ENCODE data around the gene SYNPO. TPM values are rescaled to one million over a fixed set of nuclear protein-coding genes. Genes with fewer than 3 reads are reported as not detected.
A peak's percentile ranks its signal among the peaks of the same experiment; 100 is the strongest.

Gene SYNPO
- total and polyA plus RNA-seq, 8 donors = 23.3 to 68.3 (median 28.8) TPM

DNA sequence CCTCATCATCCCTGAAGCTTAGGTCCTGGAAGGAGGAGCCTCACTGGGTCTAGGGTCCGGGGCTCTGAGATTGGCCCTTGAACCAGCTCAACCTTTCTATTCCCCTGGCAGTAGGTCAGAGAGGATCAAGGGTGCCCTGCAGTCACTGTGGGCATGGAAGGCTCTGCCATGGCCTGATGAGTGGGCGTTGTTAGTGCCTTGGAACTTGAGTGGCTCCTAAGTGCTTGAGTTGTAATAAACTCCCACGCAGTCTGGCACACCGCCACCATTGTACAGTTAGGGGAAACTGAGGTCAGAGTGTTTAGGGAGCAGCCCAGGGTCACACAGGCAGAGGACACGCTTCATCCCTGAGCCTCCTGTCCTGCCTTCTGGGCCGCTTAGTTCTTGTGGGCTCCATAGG lies 10.4 kb upstream of the SYNPO start:
- peaks cover 0 to 16% (median 5%) of the 10 kb centered on the region in 3 donors for H3K4me1 ChIP-seq
- no peaks in the 10 kb centered on the region for H3K36me3 ChIP-seq
- H3K27ac ChIP-seq = no peak overlapping the region
- no peak for TF ChIP-seq CTCF (IDR thresholded peaks at IDR 0.05)
- H3K27me3 ChIP-seq = no peaks in the 10 kb centered on the region
- no peaks in the 10 kb centered on the region for H3K9me3 ChIP-seq
- DNase-seq (peak in 1 of 6 donors; percentile 36), ATAC-seq (no peak), FAIRE-seq (no peak)
- intact Hi-C loops (cut with DNase I) = no loop called here
- no peak overlapping the region for H3K4me3 ChIP-seq
- 75 to 83% methylated on average over 6 of the region's 6 CpGs for WGBS, 2 donors

- intact Hi-C loops (cut with DNase I) = no loop called here
- no peak for TF ChIP-seq CTCF (IDR thresholded peaks at IDR 0.05)
- H3K4me3 ChIP-seq = no peak overlapping the region
- FAIRE-seq (no peak), ATAC-seq (no peak), DNase-seq (peak in 1 of 6 donors; percentile 43)
- H3K27ac ChIP-seq = no peak overlapping the region
- no peaks in the 10 kb centered on the region for H3K36me3 ChIP-seq
- H3K27me3 ChIP-seq = no peaks in the 10 kb centered on the region
- no peaks in the 10 kb centered on the region for H3K9me3 ChIP-seq
- WGBS, 2 donors = 67 to 73% methylated on average over 9 of the region's 9 CpGs
- peaks cover 0 to 17% (median 5%) of the 10 kb centered on the region in 3 donors for H3K4me1 ChIP-seq
Measured at GRCh38 chr5:150630461-150631325, 9.8 kb upstream of the SYNPO start.

- no peak for TF ChIP-seq CTCF (IDR thresholded peaks at IDR 0.05)
- Histone ChIP-seq H3K36me3 (no peaks in the 10 kb centered on the region), H3K9me3 (no peaks in the 10 kb centered on the region), H3K27ac (no peak overlapping the region), H3K4me3 (no peak overlapping the region), H3K4me1 (peaks cover 0 to 20% (median 5%) of the 10 kb centered on the region in 3 donors), H3K27me3 (no peaks in the 10 kb centered on the region)
- FAIRE-seq (no peak), DNase-seq (peak in 1 of 6 donors; percentile 48), ATAC-seq (no peak)
- intact Hi-C loops (cut with DNase I) = no loop called here
- 94 to 98% methylated on average over 6 of the region's 6 CpGs for WGBS, 2 donors
Measured at GRCh38 chr5:150631326-150631701, 9.1 kb upstream of the SYNPO start.

- intact Hi-C loops (cut with DNase I) = no loop called here
Measured at GRCh38 chr5:150632305-150633160, 7.9 kb upstream of the SYNPO start.

More at GRCh38 chr5:150632305-150633160, 7.9 kb upstream of the SYNPO start:
- Histone ChIP-seq H3K4me3 (no peak overlapping the region), H3K9me3 (no peaks in the 10 kb centered on the region), H3K36me3 (no peaks in the 10 kb centered on the region), H3K27ac (no peak overlapping the region), H3K27me3 (no peaks in the 10 kb centered on the region), H3K4me1 (peaks cover 0 to 21% (median 0%) of the 10 kb centered on the region in 3 donors)
- ATAC-seq (no peak), FAIRE-seq (no peak), DNase-seq (peak in 1 of 6 donors; percentile 5)
- 70 to 79% methylated on average over 10 of the region's 10 CpGs for WGBS, 2 donors
- TF ChIP-seq CTCF (IDR thresholded peaks at IDR 0.05) = no peak

All from pancreas (tissue), 10 donors.